ENCODE measurements around the gene ACE.
A peak's percentile ranks its signal among the peaks of the same experiment; 100 is the strongest.

Gene ACE

DNA sequence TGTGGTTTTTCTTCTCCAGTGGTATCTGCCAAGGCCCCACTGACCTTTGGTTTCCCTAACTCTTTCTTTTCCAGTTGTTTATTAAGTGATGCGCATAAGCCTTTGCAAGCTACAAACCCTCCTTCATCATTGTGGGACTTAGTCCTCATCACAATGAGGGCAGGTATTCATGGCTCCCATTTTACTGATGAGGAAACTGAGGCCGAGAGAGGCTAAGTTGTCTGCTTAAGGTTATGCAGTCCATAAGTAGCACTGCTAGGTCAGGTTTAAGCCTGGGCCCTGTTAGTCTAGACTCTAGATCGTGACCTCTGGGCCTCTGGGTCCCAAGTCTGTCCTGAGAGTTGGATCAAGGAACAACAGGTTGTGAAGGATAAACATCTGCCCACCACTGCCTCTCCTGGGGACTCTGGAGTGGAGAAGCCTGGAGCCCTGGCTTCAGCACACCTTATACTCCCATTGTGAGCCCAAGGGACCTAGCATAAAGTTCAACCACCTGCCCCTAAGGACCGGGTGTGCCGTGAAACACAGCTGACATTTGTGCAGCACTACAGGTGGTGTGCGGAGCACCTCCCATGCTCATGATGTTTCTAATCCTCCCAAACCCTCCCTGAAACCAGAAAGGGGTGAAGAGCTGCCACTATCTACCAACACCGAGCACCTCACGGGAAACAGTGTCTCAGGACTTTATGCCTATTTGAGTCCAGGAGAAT, 41.1 kb downstream of the ACE start:
- no peak for DNase-seq

DNA sequence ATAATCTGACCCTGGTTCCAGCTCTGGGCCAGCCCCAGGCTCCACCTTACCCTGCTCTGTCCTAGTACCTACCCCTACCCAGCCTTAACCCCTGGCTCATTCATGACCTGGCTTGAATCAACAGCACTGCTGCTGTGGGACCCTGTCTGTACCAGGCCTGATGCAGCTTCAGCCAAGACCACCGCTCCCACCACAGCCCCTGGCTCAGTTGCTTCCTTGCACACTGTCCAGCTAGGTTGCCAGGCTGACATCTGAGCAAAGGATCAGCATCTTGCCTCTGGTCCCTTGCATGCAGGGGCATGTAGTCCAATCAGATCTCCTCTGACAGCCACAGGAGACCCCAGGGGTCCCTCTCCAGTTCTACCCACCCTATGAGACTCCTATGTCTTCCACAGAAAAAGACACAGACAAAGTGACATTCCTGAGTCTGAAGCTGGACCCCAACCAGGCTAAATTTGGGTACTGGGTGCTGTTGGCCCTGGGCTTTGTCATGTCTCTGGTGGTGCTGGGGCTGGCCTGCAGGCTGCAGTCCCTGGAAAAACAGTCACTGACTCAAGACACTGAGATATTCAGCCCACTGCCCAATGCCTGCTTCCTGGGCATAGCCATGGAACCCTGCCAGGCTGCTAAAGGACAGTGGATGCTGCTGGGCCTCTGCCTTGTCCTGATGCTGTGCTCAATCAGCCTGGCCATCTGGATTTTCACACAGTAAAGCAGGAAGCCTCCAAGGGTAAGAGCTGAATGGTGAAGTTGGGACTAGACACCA, 42.4 kb downstream of the ACE start:
- DNase-seq: no peak

DNA sequence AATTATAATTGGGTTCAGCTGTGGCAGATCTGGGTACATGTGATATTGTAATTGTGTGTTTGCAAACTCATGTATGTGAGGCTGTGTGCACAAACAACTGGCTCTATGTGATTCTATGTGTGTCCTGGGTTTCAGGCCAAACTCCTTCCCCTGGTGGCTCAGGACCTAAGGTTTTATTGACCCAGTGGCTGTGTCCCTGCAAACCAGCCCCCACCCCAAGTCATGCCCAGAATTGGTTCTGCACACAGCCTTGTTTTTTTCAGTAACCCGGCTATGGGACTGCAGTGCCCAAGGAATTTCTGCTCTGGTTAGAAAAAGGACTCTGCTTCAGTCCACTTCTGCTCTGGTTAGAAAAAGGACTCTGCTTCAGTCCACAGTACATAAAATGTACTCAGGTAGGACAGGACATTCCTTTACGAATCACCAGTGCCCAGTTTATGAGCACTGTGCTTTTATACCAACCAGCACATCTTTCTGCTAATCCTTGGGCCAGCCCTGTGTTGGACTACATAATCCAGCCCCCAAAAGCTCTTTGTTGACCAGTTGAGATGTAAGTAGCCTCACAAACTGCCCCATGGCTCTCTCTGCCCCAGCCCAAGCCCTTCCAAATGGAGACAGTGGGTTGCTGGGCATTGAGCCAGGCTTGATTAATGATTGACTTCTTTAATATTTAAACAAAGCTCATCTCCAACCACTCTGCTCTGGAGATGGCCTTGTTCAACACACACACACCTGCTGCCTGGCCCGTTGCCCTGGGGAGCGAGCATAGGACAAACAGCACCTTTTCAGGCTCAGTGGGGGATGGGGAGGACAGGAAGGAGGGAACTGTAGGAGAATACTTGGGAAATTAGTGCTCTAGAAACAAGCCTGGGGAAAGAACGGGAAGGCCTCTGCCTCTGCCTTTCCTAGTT, 43.4 kb downstream of the ACE start:
- DNase-seq: peak; percentile 59

DNA sequence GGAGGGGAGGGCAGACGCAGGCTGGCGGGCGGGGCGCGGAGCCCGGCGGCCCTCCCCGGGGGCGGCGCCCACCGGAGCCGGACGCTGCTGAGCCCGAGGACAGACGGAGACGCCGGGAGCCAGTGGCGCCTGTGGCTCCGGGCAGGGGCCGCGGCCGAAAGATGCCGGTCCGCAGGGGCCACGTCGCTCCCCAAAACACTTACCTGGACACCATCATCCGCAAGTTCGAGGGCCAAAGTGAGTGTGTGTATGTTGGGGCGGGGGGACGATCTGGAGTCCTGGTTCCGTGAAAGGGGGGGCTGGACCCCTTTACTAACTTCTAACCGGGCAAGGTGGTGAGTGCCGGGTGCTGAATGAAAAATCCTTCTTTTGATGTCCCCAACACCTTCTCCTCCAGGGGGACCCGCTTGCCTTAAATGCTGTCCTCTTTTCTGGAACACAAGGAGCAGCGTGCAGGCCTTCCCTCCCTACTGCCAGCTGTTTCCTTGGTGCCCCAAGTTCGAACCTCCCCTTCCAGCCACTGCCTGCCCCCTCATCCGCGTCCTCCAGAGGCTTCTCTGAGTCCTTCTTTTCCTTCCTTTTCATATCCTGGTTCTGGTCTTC, 46.5 kb downstream of the ACE start, which contains the start of gene KCNH6:
TSS of gene KCNH6 (plus strand) at position 106 of the 603 bp plus-strand sequence. CDS start at position 162, 56 bp downstream.
- no peak for DNase-seq

DNA sequence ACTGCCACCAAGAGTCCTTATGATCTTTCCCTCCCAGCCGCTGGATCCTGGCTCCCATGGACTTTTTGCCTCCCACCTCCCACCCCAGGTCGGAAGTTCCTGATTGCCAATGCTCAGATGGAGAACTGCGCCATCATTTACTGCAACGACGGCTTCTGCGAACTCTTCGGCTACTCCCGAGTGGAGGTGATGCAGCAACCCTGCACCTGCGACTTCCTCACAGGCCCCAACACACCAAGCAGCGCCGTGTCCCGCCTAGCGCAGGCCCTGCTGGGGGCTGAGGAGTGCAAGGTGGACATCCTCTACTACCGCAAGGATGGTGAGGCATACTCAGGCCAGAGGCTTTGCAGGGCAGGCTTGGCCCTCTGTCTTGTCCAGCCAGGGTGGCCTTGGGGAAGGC, 47.2 kb downstream of the ACE start:
- no peak for DNase-seq

DNA sequence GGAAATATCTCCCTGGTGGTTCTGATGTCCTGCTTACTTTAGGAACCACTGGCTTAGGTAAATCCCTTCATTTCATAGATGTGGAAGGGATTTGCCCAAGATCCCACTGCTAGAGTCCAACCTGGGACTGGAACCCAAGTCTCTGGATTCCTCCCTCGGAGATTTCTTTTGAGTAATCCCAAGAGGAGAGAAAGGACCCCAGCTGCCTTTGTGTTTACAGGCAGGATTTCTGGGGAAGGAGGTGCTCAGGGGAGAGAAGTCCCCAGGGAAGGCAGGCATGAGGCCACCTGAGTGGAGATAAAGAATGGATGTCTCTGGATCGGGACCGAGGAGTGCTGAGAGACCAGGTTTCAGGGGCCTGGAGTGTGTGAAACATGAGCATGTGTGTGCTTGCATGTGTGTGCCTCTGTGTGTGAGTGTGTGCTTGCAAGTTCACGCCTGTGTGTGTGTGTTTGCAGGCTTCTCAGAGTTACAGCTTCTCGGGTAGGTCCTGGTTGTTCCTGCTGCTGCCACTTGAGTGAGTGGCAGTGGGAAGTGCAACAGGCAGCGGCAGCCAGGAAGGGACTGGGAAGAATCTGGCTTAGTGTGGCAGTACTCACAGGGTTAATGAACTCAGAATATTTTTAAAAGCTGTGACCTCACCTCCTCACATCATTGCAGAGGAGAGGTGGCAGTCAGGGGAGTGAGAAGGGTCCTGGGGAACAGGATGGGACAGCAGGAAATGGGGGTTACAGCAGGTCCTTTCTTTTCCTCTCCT, 48.5 kb downstream of the ACE start:
- DNase-seq: no peak

DNA sequence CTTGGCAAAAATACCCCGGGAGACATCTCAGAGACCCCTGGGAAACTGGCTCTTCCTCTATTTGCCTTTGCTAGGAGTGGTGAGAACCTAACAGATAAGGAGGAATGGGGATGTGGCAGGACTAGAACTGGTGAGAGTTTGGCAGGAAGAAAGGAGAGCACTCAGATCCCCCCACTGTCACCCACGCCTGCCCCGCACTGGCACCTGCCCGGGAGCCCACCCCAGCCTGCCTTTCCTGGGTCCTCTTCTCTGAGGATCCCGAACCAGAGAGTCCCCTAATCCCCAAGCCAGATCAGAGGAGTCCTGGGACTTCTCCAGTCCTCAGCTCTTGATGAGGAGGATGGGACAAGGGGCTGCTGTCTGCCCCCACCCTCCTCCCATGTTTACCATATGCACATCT, 50.0 kb downstream of the ACE start:
- DNase-seq: no peak

DNA sequence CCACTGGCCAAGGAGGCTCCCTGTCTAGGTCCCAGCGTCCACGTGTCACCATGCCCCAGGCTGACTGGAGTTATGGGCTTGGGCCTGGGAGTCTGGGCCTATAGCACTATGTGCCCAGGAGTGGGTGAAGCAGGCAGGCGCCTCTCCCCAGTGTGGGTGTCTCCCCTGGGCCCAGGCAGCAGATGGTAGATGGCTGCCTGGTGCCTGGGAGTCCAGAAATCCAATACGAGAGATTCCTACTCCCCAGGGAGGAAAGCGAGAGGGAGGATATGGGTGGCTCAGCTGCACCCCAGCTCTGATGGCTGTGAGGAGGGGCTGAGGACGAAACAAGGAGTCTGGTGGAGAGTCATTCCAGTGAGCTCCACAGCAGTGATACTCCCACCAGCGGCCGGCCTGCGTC, 51.3 kb downstream of the ACE start:
- no peak for DNase-seq

DNA sequence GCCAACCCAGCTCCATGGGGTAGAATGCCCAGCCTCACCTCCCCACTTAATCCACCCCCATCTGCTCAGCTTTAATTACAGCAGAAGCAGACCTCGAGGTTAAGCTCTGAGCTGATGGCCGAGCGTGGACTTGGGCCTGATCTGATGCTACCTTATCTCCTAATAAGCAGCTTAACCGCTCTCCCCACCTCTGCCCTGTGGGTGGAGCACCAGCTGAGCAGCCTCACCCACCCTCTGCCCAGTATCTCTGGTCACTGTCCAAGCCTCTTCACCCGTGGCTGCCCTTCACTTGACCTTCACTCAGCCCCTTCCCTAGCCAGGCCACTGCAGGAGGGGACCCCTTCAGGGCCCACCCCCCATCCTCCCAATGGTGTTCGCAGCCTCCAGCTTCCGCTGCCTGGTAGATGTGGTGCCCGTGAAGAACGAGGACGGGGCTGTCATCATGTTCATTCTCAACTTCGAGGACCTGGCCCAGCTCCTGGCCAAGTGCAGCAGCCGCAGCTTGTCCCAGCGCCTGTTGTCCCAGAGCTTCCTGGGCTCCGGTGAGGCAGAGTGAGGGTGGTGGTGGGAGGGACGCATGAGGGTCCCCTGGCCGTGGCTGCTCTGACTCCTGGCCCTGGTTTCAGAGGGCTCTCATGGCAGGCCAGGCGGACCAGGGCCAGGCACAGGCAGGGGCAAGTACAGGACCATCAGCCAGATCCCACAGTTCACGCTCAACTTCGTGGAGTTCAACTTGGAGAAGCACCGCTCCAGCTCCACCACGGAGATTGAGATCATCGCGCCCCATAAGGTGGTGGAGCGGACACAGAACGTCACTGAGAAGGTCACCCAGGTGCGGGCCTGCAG, 53.1 kb downstream of the ACE start:
- no peak for DNase-seq

DNA sequence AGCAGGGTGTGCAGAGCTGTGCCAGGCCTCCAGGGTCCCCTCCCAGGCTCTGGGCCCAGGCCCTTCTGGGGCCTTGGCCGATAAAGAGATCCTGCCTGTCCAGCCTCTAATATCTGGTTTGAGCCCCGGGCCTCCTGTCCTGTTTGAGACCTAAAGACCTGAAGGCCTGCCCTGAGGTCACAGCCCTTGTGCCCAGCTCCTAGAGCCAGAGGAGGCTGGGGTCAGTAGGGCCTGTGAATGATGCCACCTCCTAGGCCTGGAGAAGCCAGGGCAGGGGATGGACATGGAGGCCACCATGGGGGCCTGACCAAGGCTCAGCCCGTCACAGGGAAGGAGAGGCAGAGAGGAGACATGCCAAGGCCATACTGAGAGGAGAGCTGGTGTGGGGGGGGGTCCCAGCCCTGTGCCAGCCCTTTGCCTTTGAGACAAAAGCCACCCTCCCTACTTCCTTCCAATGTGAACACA, 53.7 kb downstream of the ACE start:
- DNase-seq: no peak

DNA sequence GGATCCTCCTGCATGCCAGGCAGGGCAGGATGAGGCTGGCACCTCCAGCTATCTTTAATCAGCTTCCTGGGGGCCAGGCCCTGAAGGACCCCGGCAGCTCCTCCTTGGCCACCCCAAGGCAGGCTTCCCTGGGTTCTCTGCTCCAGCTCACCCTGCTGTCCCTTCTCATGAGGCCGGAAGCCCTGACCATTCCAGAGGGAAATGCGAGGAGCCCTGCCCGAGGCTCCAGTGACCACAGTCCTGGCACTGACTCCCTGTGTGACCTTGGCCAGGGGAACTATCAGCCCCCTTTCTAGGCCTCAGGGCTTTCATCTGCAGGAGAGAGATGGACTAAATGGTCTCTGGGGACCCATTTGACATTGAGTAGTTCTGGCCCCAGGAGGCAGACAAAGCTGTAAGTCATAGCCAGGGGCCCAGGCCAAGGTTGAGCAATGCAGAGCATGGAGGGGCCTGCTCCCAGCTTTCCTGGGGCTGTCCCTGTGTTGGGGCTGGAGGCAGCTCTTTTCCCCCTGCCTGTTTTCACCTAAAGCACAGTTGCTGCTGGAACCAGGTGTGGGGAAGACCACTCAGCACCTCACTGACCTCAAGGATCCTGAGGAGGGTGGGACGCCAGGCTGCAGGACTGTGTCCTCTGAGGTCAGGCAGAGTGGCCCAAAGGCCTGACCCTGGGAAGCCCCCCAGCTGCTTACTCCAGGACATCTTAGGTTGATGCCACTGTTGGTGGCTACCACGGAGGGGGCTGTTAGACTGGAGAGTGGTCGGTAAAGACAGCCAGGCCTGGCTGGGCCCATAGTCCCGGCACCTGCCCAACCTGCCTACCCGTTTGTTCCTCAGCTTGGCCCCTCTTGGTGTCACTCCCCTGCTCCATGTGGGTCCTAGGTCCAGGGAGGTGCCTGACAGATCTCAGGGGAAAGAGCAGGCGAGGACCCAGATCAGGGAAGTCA, 54.4 kb downstream of the ACE start:
- DNase-seq: no peak

DNA sequence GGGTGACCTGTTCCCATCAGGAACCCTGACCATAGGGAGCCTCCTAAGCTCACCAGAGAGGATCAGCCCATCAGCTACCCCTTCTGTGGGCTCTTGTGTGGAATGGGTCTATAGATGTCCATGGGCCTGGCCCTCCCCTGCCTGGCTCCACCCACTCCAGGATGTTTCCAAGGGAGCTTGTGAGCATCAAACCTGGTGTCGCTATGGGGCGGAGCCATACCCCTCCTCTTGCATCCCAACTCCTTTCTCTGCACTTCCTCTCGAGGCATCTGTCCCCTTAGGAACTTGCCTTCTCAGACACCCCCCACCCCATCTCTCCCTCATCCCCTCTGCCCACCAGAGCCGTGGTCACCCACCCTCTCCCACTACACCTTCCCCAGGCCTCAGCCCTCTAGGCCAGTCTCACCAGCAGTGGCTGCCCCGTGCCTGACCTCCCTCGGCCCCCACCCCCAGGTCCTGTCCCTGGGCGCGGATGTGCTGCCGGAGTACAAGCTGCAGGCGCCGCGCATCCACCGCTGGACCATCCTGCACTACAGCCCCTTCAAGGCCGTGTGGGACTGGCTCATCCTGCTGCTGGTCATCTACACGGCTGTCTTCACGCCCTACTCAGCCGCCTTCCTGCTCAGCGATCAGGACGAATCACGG, 56.7 kb downstream of the ACE start:
- DNase-seq: no peak

DNA sequence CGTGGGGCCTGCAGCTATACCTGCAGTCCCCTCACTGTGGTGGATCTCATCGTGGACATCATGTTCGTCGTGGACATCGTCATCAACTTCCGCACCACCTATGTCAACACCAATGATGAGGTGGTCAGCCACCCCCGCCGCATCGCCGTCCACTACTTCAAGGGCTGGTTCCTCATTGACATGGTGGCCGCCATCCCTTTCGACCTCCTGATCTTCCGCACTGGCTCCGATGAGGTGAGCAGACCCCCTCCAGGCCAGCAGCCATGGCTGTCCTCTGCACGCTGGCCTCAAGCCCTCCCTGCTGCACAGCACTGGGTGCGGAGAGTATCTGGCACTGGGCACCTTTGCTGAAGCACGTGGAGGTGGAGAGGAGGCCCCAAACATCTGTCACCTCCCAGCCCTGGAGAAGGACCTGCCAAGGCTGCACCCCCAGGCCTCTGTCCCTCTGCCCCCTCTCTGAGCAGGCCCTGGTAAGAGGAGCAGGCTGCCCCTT, 57.3 kb downstream of the ACE start:
- DNase-seq: no peak

DNA sequence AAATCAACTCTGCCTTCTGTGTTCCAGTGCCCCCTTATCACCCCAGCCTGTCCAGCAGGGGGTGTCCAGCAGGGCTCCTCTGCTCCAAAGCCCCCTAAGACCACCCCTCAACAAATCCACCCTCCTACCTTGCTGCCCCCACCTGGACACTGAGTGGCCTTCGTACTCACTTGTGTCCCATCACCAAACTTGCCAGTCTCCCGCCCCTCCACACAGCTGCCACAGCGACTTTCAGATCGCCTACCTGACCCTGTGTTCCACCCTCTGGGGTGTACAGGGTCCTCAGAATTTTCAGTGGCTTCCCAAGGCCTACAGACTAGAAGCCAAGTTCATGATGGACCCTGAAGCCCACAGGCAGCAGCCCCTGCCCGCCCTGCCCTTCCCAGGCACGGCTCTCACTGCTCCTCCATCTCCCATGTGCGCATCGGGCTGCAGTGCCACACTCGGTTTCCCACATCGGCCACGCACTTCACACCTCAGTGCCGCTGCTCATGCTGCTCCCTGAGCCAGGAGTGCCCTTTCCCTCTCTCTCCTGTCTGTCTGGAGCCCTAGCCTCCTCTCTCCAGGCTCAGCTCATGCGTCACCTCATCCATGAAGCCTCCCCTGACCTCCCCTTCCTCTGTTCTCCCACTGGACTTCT, 58.1 kb downstream of the ACE start:
- no peak for DNase-seq

DNA sequence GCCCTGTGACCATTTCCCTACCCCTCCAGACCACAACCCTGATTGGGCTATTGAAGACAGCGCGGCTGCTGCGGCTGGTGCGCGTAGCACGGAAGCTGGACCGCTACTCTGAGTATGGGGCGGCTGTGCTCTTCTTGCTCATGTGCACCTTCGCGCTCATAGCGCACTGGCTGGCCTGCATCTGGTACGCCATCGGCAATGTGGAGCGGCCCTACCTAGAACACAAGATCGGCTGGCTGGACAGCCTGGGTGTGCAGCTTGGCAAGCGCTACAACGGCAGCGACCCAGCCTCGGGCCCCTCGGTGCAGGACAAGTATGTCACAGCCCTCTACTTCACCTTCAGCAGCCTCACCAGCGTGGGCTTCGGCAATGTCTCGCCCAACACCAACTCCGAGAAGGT, 58.8 kb downstream of the ACE start:
- DNase-seq: no peak

DNA sequence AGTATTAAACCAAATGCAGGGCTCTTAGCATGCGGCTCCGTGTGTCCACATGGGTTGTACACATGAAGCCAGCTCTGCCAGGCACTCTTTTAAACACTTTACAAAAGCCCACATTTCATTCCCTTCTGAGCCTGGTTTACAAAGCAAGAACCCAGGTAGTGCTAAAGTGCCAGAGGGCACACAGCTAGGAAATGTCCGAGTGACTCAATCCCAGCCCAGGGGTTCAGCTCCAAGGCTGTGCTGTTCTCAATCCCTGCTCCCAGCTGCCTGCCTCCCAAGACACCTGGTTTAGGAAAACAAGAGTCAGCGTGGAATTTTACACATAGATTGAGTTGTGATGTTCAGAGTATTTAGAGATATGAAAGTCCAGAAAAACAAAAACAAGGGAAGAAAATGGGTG, 60.1 kb downstream of the ACE start:
- no peak for DNase-seq

DNA sequence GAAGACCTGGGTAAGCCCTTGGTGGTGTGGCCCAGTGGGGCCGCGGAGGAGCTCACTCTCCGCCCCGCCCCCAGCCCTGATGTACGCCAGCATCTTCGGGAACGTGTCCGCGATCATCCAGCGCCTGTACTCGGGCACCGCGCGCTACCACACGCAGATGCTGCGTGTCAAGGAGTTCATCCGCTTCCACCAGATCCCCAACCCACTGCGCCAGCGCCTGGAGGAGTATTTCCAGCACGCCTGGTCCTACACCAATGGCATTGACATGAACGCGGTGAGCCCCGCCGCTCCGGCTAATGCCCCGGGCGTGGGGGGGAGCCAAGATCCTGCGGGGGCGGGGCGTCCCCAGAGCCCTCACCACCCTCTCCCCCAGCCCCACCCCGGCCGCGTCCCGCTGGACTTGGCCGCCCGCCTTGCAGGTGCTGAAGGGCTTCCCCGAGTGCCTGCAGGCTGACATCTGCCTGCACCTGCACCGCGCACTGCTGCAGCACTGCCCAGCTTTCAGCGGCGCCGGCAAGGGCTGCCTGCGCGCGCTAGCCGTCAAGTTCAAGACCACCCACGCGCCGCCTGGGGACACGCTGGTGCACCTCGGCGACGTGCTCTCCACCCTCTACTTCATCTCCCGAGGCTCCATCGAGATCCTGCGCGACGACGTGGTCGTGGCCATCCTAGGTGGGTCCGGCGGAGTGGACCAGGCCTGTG, 61.3 kb downstream of the ACE start:
- DNase-seq: no peak
